ENCODE measurements around the gene MSS51. TPM values are rescaled to one million over a fixed set of nuclear protein-coding genes. Genes with fewer than 3 reads are reported as not detected.

Gene MSS51
- 1.3 TPM for total RNA-seq

GRCh38 chr10:73433538-73433867 is at the start of gene MSS51:
MSS51 (minus strand) TSS chr10:73433561; CDS start chr10:73428284, 5,277 bp downstream.
- peak in 1 of 3 donors; percentile 31 for DNase-seq (ENCODE audit: low read depth in 2 of 3, low spot score in 2 of 3)

GRCh38 chr10:73480158-73480557 is 46.8 kb upstream of the MSS51 start:
- DNase-seq (ENCODE audit: low read depth in 2 of 3, low spot score in 2 of 3), result no peak

GRCh38 chr10:73478636-73479035 is 45.3 kb upstream of the MSS51 start:
- DNase-seq (ENCODE audit: low read depth in 2 of 3, low spot score in 2 of 3), result no peak

GRCh38 chr10:73471226-73471625 is 37.9 kb upstream of the MSS51 start:
- no peak for DNase-seq (ENCODE audit: low read depth in 2 of 3, low spot score in 2 of 3)

DNA sequence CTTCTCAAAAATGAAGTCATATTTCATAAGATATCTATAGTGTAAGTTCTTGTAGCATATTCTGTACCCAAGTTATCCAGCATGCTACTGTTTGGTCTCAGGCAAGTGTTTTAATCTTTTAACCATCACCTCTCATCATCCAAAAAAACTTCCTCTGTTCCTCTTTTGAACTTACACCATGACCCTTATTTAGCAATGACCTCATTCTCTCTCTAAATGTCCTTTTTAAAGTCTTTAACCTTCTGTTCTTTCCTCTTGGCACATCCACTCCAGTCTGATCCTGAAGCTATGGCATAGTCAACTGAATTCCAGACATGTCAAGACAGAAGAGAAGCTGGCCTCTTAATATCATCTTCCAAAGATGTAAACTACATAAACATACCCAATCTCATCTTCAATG is 36.2 kb upstream of the MSS51 start:
- no peak for DNase-seq (ENCODE audit: low read depth in 2 of 3, low spot score in 2 of 3)

DNA sequence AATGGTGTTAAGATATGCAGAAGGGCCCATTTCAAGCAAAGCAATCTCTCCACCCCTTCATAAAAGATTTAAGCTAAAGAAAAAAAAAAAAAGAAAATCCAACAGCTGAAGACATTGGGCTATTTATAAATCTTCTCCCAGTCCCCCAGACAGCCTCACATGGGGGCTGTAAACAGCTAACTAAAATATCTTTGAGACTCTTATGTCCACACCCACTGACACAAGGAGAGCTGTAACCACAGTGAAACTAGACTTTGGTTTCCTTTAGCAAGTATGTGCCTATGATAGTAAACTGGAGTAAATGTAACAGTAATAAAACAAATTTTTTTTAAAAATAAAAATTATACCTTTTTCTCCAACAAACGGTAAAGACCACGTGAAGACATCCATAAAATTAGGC is 33.8 kb upstream of the MSS51 start:
- no peak for DNase-seq (ENCODE audit: low read depth in 2 of 3, low spot score in 2 of 3)

DNA sequence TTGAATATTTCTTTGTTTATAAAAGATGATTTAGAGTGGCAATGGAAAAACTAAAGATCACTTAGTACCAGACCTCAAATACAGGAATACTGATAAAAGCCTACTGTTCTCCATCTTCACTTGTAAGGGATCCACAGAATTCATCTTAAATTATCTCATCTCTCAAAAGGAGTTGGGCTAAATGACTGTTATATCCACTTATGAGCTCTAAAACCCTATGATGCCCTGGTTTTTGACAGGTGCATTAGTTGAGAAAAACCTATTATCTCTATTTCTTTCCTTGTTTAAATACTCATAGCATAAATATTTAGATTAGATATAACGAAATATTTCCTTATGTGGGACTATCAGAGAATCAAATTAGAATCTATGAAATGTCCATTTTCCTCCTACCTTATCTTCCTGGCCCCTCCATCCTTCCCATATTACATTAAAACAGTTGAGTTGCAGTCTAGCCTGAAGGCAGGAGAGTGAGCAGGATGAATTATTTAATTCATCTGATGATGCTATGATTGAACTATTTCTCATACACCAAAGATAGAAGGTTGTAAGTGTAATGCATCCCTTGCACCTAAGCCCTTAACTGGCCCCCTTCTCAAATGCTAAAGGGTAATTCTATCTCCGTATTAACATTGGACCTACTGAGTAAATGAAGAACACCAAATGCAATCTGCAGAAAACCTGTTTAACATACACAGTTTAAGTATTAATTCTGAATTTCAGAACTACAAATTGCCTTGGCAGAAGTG is 32.8 kb upstream of the MSS51 start:
- no peak for DNase-seq (ENCODE audit: low read depth in 2 of 3, low spot score in 2 of 3)

- DNase-seq (ENCODE audit: low read depth in 2 of 3, low spot score in 2 of 3), result no peak
Observed at GRCh38 chr10:73460897-73461296, 27.5 kb upstream of the MSS51 start.

- no peak for DNase-seq (ENCODE audit: low read depth in 2 of 3, low spot score in 2 of 3)
Observed at GRCh38 chr10:73459683-73460314, 26.4 kb upstream of the MSS51 start.

GRCh38 chr10:73456187-73456890 is 23.0 kb upstream of the MSS51 start:
- DNase-seq (ENCODE audit: low read depth in 2 of 3, low spot score in 2 of 3), result peak in 2 of 3 donors; percentile 36 to 50

DNA sequence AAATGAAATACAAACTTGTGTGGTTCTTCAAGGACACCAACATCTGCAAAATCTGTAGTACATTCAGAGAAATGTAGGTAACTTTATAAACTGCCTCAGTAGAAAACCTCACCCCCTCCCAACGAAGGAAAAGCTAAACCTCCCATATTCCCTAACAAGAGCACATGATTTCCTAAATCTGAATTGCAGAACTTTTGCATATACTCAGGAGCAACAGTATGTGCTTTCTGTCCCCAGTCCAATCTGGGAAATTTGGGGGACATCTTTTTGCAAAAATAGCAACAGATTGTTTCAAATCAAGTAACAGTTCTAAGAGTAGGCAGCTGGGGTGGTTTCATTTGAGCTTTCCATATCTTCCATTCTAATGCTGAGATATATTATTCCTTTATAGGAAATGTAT is 15.8 kb upstream of the MSS51 start:
- DNase-seq (ENCODE audit: low read depth in 2 of 3, low spot score in 2 of 3), result no peak

GRCh38 chr10:73448384-73448783 is 15.0 kb upstream of the MSS51 start:
- DNase-seq (ENCODE audit: low read depth in 2 of 3, low spot score in 2 of 3), result no peak

- DNase-seq (ENCODE audit: low read depth in 2 of 3, low spot score in 2 of 3), result no peak
Observed at GRCh38 chr10:73446926-73447325, 13.6 kb upstream of the MSS51 start.

DNA sequence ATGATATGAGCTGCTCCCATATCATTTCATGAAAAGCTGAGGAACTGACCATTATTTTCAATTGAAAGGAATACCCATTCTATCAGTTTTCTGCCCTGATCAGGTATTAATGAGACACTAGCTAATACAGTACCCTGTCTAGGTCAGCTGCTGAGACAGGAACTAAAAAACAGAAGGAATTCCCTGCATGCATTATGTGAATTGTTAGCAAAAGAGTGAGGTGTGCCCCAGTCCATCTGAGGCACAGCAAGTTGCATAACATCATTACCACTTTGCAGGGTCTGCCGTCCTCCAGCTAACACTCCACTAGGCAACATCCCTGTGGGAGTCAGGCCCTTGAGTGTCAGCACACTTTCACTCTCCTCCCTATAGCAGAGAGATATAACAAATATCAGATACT is 11.1 kb upstream of the MSS51 start:
- DNase-seq (ENCODE audit: low read depth in 2 of 3, low spot score in 2 of 3), result no peak

DNA sequence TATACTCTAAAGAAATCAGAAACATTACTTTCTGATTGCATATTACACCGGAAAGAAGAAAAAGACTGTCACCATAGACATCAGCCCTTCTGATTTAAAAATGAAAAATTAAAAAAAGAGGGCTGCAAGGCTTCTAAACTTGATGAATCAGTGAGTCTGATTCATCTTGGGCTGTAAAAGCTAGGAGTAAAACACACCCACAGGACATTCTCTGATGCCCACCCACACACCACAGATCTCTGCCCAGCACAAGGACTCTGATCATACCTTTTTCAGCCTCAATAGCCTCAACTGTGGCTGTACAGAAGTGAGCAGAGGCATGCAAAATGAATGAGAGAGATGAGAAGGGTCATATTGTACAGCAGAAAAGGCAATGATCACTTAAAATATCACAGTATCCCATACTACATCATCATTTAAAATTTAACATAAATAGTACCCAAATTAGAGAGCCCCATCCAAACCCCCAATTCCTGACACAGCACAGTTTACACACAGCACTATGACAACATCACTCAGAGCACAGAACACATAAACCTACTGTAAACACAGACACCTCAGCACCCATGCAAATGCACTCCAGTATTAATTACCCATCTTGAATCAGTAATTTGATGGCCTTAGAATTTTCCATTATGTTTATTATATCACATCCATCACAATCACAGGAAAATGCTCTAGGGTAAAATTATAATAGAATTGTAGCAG is 6.4 kb upstream of the MSS51 start:
- DNase-seq (ENCODE audit: low read depth in 2 of 3, low spot score in 2 of 3), result no peak

GRCh38 chr10:73439055-73439454 is 5.7 kb upstream of the MSS51 start:
- no peak for DNase-seq (ENCODE audit: low read depth in 2 of 3, low spot score in 2 of 3)

- no peak for DNase-seq (ENCODE audit: low read depth in 2 of 3, low spot score in 2 of 3)
Observed at GRCh38 chr10:73432646-73433537, 469 bp downstream of the MSS51 start.

- DNase-seq (ENCODE audit: low read depth in 2 of 3, low spot score in 2 of 3), result no peak
Observed at GRCh38 chr10:73426318-73426717, 7.0 kb downstream of the MSS51 start.

GRCh38 chr10:73424478-73424877 is 8.9 kb downstream of the MSS51 start:
- no peak for DNase-seq (ENCODE audit: low read depth in 2 of 3, low spot score in 2 of 3)

GRCh38 chr10:73423309-73423708 is 10.1 kb downstream of the MSS51 start:
- DNase-seq (ENCODE audit: low read depth in 2 of 3, low spot score in 2 of 3), result no peak
